IPS-18c (cell line): ENCODE measurements around the gene FTSJ3.

Experiments
- H3K4me3 ChIP-seq: 2 replicates; pipeline ENCODE4 v1.7.0; 2013; ENCODE audit warnings: low read depth, mild to moderate bottlenecking, low read length, moderate library complexity; ENCODE audit not compliant: insufficient read depth
- H3K9me3 ChIP-seq: one replicate; pipeline ENCODE4 v1.6.1; 2013; ENCODE audit warnings: mild to moderate bottlenecking, low read length, moderate library complexity; ENCODE audit not compliant: control insufficient read depth, insufficient read depth

The FTSJ3 gene

DNA sequence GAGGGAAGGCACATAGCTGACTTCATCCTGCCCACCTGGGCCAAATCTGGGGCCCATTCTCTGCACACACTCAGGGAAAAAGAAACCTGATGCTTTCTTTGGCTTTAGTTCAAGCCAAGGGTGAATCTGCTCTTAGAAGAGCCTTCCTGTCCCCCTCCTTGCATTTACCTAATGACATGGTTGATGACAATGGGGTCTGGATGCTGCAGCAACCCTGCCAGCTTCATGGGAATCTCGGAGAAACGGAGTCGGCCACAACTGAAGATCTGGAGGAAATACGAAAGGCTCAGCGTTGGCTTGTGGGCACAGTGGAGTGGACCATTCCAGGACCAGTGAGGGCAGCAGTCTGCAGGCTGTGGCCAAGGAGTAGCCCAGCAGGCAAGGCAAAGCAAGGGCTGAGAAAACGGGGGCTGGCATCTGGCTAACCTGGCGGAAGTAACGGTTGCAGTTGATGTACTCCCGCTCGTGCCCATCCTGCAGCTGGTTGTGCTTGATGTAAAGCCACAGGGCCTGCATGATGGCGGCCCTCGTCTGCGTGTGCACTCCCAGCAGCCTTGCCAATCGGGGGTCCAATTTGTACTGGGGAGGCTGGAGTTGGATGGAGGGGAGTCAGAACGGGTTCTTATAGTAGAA, 6.4 kb upstream of the FTSJ3 start:
- Histone ChIP-seq H3K4me3 (no peak overlapping the region), H3K9me3 (no peaks in the 10 kb centered on the region)

DNA sequence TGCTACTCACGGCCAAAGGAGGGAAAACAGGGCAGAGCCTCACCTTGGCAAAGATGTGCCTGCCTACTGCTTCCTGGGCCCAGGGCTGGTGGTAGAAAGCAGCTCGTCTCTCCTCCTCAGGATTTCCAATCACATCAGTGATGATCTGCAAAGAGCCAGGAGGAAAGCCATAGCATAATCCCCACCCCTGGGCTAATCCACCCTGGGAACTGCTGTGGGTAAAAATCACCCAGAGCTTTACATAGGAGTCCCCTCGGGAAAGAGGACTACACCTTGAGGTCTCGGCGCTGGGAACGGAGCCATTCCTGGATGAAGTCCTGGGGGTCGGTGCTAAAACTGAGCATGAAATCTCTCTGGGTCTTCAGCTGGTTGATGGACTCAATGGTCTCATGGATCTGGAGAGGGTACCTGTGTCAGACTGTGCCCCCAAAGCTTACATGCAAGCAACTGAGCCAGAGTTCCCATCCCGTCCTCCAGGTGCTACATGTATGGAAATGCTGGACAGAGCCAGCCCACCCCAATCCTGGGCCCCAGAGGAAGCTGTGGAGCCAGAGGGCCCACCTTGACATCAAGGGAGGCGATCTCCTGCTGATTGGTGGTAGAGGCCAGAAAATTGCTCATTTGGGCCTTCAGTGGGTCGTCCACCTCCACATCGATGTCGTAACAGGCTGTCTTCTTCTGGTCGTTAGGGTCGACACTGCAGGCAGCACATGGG, 5.7 kb upstream of the FTSJ3 start:
- no peak overlapping the region for H3K4me3 ChIP-seq
- no peaks in the 10 kb centered on the region for H3K9me3 ChIP-seq

DNA sequence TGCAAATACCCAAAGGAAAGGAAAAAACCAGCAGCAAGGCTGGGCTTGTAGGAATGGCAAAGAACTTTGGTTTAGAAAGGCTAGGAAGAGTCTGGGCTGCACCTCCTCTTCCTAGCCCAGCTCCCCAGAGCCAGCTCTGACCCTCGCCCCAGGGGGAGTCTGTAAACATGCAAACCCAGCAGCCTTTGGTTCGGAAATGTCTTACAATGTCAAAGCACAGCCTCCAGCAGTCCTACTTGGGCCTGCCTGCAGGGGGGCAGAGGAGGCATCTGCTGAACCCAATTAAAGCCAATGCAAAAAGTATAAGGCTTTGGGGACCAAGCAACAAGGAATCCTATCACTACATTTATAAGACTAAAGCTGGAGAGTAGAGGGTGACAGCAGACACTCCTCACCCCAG, 5.0 kb upstream of the FTSJ3 start:
- Histone ChIP-seq H3K4me3 (no peak overlapping the region), H3K9me3 (no peaks in the 10 kb centered on the region)

DNA sequence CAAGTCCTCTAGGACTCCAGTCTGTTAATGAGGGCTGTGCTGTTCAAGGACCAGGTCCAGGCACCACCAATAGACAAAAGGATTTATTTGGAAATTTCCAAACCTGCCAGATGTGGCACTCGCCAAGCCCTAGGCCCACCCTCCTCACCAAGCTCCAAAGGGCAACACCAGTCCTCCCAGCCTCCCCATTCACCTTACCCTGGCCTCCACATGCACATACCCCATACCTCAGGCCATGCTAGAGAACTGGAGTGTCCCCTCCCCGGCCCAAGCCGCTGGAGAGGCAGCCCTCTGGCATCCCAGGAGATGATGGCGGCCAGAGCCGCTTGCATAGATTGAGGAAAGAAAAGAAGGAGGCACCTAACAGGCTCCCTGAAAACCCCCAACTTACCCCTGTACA, 4.6 kb upstream of the FTSJ3 start:
- H3K4me3 ChIP-seq, result no peak overlapping the region
- no peaks in the 10 kb centered on the region for H3K9me3 ChIP-seq

DNA sequence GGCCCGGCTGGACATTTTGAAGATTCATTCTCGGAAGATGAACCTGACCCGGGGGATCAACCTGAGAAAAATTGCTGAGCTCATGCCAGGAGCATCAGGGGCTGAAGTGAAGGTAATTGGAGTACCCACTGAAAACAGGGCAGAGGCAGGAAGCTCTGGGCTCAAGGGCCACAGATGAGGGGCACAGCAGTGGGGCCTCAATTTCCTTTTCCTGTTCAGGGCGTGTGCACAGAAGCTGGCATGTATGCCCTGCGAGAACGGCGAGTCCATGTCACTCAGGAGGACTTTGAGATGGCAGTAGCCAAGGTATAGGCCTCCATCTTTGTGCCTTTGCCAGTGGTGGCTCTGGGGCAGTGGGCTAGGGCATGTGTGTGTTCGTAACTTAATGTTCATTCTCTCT, 4.0 kb upstream of the FTSJ3 start:
- H3K4me3 ChIP-seq, result no peak overlapping the region
- no peaks in the 10 kb centered on the region for H3K9me3 ChIP-seq

DNA sequence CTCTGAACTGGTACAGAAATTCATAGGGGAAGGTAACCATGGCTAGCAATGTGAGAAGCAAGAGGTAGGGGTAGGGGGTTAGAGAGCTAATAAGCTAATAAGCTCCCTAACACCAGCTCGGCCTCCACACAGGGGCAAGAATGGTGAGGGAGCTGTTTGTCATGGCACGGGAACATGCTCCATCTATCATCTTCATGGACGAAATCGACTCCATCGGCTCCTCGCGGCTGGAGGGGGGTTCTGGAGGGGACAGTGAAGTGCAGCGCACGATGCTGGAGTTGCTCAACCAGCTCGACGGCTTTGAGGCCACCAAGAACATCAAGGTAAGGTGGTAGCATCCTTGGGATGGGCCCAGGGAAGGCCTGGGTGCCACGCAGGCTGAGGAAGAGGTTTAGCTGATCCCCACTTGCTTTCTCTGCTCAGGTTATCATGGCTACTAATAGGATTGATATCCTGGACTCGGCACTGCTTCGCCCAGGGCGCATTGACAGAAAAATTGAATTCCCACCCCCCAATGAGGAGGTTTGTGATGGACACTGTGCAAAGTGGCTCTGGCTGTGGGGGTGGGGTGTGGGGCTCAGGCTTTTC, 3.5 kb upstream of the FTSJ3 start:
- no peak overlapping the region for H3K4me3 ChIP-seq
- no peaks in the 10 kb centered on the region for H3K9me3 ChIP-seq

DNA sequence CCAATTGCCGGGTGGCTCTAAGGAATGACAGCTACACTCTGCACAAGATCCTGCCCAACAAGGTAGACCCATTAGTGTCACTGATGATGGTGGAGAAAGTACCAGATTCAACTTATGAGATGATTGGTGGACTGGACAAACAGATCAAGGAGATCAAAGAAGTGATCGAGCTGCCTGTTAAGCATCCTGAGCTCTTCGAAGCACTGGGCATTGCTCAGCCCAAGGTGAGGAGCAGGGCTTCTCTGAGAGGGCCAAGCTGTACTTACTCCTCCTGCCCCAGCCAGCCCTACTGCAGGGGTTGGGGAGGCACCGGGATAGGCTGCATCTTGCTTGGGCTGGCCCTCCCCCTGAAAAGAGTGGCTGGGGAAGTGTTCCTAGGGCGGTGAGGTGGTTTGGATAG, 2.8 kb upstream of the FTSJ3 start:
- Histone ChIP-seq H3K9me3 (no peaks in the 10 kb centered on the region), H3K4me3 (no peak overlapping the region)

DNA sequence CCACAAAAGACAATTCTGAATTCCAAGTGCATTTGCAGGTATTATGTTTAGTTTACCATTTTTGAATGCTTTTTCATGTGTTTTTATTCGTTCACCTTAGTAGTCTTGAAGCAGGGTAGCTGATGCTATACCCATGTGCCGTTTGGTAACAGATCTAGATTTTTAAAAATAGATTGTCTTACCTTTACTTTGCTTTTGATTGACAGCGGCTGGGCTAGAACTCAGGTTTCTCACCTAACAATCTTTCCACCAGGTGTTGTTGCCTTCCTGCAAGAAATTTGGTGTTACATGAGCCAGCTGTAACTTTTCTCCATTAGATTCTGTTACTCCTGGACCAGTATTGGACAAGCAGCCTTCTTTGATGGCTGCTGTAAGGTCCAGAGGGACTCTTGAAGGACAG, 1.5 kb upstream of the FTSJ3 start:
- no peaks in the 10 kb centered on the region for H3K9me3 ChIP-seq
- no peak overlapping the region; the same call in 1 of the 2 replicates for H3K4me3 ChIP-seq

DNA sequence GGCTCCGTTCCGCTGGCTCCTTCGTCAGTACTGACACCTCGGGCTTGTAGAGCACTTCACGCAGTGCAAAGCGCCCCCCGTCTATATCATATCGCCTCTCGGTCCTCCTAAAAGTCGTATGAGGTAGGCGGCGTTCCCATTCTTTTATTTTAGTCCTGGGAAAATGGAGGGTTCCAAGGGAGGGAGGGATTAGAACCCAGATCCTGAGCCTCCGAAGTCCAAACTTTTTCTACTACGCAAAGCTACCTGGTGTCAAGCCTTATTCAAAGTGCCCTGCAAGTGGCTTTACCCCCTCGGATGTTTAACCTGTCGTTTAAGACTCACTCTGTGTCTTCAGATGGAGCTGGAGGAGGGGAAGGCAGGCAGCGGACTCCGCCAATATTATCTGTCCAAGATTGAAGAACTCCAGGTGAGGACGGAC, 348 bp upstream of the FTSJ3 start:
- Histone ChIP-seq H3K9me3 (no peaks in the 10 kb centered on the region), H3K4me3 (peak overlapping the region; percentile 96)

DNA sequence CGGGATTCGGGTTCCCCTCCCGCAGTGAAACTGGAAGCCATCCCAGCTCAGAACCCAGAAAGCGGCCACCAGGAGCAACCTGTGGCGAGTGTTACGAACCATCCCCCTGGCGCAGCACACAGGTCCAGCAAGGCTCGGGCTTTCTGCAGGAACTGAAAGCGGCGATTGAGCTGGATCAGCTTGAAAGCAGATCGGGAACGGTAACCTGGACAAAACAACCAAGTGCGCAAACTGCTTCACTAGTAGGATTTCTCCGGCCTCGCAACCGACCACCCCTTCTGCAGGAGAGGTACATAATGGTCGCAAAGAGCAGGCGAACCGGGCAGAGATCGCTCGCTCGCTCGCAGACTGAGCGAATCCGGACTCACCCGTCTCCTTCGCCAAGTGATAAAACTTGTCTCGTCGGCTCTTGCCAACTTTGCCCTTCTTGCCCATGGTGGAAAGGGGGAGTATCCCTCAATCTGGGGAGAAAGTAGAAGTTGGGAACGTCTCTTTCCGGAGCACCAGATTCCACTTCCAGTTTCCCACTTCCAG, 928 bp downstream of the FTSJ3 start:
- H3K4me3 ChIP-seq, result peak overlapping the region; percentile 96
- H3K9me3 ChIP-seq, result no peaks in the 10 kb centered on the region

DNA sequence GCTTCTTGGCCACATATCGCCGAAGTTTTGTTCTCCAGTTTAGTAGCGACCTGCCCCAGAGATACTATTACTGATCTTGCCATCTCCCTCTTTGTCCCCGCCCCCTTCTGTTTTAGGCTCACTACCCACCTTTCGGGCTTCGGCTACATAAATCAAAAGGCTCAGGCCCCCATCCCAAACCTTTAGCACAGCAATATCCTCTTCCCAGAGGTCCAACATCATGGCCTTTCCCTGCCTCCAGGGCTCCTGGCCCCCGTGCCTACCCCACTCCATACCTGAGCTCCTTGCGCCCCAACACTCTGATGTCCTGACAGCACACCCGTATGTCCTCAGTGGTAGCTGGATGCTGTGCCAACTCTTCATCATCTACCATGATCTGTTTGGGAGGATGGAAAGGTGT, 3.1 kb downstream of the FTSJ3 start:
- no peaks in the 10 kb centered on the region for H3K9me3 ChIP-seq
- H3K4me3 ChIP-seq, result no peak overlapping the region

DNA sequence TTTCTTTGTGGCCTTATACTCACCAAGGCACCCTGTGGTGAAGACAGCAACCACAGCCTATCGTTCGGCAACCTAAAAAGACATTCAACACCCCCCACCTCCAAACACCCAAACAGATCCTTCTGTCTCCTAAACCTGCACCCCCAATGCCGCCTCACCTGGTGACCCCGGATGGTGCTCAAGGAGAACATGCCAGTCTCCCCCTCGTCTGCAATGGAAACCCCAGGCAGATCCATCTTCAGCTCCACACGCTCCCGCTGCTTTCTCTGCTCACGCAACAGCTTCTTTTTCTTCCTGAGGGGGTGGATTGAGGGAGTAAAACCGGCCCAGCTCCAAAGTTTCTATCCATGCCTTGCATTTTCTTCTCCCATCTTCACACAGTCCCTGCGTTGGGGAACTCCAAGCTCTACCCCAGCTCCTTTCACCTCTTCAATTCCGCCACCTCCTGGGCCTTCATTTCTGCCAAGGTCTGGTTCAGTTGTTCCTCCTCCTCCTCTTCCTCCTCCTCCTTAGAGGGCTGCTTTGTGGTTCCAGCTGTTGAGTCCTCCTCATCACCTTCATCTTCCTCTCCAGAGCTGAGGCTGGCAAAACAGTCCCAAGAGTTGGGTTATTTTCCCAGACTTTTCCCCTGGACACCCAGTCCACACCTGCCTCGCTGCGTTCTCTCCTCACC, 3.7 kb downstream of the FTSJ3 start:
- H3K9me3 ChIP-seq, result no peaks in the 10 kb centered on the region
- no peak overlapping the region for H3K4me3 ChIP-seq

DNA sequence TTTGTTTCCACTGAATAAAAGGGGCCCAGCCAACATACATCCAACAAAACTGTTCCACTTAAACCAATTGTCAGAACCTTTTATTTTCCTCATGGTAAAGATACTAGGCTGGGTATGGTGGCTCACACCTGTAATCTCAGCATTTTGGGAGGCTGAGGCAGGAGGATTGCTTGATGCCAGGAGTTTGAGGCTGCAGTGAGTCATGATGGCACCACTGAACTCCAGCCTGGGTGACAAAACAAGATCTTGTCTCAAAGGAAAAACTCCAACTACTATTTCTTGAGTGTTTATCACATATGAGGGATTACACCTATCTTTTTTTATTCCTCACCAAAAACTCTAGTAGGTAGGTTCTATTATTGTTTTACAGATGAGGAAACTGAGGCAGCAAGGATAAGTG, 4.9 kb downstream of the FTSJ3 start:
- Histone ChIP-seq H3K9me3 (no peaks in the 10 kb centered on the region), H3K4me3 (no peak overlapping the region)

DNA sequence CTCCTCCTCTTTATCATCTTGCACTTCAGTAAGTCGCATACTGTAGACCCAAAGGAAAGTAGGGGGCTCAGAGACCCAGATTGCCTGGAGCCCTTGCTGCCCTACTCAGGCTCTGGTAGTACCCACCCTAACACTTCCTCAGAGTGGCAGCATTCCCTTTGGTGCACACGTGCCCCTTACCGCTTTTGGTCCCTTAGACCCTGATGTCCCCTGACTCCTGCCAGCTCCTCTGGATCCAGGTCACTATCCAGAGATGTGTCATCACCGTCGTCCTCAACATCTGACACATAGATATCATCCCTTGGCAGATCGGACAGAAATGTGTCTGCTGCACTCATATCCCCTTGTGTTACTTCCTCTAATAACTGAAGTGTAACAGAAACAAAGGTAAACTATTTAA, 5.7 kb downstream of the FTSJ3 start:
- H3K4me3 ChIP-seq, result no peak overlapping the region
- H3K9me3 ChIP-seq, result no peaks in the 10 kb centered on the region

DNA sequence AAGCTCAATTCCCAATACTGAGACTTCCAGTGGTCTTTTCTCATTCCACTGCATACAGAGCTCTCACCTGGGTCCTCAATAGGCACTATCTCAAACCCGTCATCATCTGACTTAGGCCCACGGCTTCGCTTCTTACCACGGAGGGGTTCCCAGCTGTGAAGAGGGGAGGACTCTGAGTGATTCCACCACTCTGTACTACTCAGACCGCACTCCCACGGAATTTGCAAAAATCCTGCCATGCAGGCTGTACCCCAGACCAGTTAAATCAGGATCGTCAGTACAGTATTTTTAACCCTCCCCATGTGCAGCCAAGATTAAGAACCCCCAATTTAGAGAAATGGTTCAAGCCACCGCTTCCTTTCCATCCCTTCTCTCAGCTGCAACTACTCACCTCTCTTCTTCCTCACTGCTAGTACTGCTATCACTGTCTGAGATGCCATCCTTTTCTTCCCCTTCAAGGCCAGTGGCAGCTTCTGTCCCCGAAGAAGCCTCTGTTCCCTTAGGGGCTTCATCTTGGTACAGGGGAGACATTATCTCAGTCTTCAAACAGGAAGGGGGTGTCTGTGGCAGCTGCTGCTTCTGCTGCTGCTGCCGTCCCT, 6.4 kb downstream of the FTSJ3 start:
- H3K9me3 ChIP-seq, result no peaks in the 10 kb centered on the region
- no peak overlapping the region for H3K4me3 ChIP-seq

DNA sequence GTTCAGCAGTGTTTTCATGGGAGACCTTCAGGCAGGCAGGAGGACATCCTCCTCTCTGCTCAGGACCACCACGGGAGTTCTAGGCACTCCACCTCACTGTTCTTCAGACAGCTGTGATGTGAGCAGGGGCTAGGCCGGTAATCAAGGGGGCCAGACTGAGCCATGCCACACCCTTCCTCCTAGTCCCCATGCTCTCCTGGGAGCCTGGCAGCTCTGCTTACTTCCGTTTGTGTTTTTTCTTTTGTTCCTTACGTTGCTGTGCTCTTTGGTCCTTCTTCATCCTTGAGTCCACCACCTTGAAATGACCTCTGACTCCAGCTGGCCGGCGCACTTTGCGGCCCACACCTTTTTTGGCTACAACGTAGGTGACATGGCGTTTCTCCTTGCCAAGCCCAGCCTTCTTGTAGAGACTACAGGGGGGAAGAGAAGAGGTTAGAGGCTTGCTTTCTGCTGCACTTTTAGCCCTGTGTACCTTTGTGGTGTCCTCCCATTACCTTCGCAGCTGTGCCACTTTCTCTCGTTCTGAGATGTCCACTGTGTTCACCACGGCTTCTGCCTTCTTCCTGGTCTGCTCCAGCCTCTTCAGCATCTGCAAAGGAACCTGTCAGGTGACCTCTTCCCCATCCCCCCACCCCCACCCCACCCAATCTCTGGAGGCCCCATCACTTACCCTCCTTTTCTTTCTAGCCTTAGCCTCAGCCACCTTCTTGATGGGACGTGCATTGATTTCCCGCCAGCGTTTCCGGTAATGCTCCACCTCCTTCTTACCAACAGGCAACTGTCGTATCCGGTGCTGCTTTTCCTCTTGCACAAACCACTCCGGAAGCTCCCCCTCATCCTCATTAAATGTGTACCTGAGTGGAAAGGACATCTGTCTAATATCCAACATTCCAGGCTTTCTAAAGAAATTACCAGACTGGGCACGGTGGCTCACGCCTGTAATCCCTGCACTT, 7.6 kb downstream of the FTSJ3 start:
- Histone ChIP-seq H3K4me3 (no peak overlapping the region), H3K9me3 (no peaks in the 10 kb centered on the region)

DNA sequence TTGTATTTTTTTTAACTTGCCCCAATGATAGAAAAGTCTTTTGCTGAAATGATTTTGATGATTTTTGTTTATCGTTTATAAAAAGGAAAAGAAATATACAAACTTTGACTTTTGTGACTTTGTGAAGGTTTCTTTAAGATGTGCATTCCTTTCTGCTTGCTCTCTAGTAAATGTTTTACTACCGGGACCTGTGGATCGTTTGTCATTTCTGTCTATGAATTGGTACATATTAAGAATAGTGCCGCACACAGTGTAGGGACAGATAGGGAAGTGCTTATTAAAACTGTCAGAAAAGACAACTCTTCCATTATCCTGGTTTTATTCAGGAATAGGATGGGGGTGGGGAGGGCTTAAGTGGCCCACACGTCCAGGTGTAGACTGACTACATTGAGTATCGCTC, 8.3 kb downstream of the FTSJ3 start:
- H3K4me3 ChIP-seq, result no peak overlapping the region
- no peaks in the 10 kb centered on the region for H3K9me3 ChIP-seq
